GM18858 (cell line): ENCODE results near the gene SLU7.

Source experiments
- ATAC-seq: cut with Tn5 transposase; IDR thresholded peaks from one replicate; pipeline ENCODE4 v1.9.1; 2021; ENCODE audit not compliant: unreplicated experiment

Gene SLU7

GRCh38 chr5:160420331-160420610 is 1.4 kb upstream of the SLU7 start:
- ATAC-seq, result no peak

GRCh38 chr5:160419458-160420330 is 813 bp upstream of the SLU7 start:
- no peak for ATAC-seq

- ATAC-seq, result peak; percentile 78
These were observed 19.2 kb downstream of the SLU7 start, which contains the start of gene FAM200C for GRCh38 chr5:160399402-160400353. Gene FAM200C, minus strand, starts transcription at chr5:160400054. Its CDS starts 4,564 bp downstream, at chr5:160395490.

DNA sequence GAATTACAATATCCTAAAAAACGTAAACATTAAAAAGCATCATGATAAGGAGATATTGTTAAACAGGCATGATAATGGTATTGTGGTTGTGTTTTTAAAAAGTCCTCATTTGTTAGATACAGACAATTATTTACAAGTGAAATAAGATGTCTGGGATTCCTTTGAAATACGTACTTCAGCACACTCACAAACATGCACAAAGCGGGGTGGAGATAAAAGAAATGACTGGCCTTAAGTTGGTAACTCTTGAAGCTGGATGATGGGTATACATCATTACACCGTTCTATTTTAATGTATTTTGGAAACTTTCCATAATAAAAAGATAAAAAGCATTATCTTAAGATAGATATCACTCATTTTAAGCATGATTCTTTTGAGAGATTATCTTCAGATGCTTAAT is 20.1 kb downstream of the SLU7 start:
- ATAC-seq, result no peak

DNA sequence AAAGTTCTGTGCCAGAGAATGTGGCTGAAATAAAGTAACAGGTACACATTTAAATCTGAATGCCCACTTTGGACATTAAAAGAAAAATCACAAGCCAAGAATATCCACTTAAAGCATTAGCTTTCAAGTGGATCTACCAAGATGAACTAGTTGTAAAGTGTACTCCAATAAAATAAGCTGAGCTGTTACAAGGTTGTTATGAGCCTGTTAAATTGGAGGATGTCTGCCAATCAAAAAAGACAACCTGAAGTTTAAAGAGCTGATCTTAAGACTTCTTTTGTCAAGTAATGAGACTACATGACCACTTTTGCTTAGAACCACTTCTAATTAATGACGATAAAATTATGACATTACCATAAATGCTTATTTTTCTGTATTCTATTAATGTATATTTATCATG is 21.4 kb downstream of the SLU7 start:
- no peak for ATAC-seq

GRCh38 chr5:160395111-160395510 is 23.8 kb downstream of the SLU7 start:
- no peak for ATAC-seq

DNA sequence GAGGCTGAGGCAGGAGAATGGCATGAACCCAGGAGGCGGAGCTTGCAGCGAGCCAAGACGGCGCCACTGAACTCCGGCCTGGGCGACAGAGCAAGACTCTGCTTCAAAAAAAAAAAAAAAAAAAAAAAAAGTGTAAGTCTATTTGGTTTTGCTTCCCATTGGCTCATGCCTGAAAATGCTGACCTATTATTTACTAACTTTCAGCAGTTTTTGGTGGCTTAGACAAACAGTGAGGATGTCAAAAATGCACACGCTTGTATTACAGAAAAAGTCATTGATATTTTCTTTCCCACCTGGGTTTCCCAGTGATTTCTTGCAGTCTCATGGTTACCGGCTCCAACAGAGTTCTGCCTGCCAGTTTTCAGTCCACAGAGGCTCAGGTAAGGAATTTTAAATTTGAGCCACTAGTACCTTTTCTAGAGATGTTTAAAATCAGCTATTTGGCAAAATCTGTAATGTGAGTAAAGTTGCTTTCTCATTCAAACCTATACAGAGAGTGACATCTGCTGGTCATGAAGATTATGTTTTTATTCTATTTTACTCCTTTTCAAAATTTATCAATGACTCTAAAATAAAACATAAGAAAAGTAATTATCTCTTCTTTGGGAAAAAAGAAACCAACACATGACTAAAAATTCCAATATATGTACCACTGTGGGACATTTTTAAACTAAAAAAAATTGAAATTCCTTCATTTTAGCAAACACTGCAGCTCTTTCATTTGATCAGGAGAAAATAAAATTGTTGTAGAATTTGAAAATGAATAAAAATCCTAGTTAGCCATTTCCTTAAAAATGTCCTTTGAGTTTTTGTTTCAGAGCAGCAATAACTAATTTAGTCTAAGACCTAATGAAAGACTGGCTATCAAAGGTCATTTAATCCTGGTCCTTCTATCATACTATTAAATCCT is 27.8 kb downstream of the SLU7 start:
- ATAC-seq, result no peak

GRCh38 chr5:160387445-160387844 is 31.4 kb downstream of the SLU7 start:
- ATAC-seq, result no peak

GRCh38 chr5:160385496-160385895 is 33.4 kb downstream of the SLU7 start:
- no peak for ATAC-seq

DNA sequence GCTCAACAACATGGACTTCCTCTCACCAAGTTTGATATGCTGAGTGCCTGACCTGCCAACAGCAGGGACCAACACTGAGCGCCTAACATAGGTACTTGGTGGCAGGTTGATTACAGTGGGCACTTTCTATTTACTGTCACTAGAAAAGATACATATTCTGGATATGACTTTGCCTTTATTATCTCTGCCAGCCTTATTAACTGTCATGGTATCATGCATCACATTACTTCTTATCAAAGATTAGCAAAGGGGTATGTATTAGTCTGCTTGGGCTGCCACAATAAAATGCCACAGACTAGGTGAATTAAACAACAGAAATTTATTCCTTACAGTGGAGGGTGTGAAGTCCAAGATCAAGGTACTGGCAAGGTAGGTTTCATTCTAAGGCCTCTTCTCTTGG is 34.2 kb downstream of the SLU7 start:
- ATAC-seq, result no peak

- no peak for ATAC-seq
These were observed 36.5 kb downstream of the SLU7 start for GRCh38 chr5:160382346-160382745.

DNA sequence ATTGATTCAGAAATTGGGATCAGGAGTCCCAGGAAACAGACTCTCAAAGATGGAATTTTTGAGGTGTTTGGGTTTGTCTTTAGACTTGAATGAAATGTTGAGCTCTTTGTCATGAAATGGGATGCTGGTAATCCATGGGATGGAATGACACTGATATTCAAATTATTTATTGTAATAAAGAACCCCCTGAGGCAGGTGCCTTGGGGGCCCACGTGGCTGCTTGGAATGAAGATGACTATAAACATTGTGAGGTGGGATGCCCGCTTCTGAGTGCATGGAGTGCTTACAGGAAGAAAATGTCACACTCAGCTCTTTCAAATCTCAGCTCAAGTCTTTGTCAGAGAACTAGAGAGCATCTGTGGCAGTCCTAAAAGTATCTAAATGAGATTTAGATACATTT is 38.8 kb downstream of the SLU7 start:
- ATAC-seq, result no peak

DNA sequence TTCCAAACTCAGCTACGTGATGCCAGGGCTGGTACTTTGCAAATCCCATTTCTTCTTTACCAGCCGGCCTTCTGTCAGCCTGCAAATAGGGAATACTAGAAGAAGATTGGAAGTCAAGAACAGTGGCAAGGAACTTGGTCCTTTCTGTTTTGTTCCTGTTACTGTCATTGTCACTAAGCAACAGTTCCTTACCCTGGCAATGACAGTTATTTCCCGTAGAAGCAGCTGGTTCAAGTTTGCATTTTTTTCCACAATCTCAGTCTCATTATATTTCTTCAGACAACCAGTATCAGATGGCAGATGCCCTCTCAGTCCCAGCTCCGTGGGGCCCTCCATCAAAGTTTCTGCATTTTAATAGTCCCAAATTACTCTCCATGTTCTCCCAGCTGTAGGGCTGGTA is 39.4 kb downstream of the SLU7 start:
- no peak for ATAC-seq

DNA sequence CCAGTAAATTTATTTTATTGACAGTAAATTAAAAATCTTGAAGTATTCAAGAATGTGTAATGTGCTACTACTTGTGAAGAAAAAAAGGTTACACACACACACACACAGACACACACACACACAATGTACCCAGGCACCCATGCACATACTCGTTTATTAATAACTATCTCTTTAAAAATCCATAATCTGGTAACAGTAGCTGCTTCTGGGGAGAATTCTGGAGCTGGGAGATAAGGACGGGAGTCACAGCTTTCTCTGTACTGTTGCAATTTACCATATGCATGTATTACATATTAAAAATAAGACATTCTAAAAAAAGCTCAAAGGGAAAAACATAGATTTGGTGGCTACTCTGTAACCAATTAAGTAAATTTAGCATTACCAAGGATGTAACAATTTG is 40.6 kb downstream of the SLU7 start:
- no peak for ATAC-seq

DNA sequence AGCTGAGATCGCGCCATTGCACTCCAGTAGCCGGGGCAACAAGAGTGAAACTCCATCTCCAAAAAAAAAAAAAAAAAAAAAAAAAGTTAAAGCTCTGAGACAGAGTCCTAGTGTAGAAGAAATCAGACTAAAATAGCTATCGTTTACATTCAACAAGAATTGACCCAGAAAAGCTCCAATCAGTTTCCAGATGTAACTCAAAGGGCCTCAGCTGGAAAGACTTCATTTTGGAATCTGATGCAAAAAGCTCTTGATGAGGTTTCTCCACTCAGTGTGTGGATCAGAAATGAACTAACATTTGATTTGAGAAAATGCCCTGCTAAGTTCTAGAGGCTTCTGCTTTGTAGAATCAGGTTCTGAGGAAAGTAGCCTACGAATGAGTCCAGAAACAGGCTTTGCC is 41.2 kb downstream of the SLU7 start:
- no peak for ATAC-seq

GRCh38 chr5:160376416-160376815 is 42.5 kb downstream of the SLU7 start:
- no peak for ATAC-seq

DNA sequence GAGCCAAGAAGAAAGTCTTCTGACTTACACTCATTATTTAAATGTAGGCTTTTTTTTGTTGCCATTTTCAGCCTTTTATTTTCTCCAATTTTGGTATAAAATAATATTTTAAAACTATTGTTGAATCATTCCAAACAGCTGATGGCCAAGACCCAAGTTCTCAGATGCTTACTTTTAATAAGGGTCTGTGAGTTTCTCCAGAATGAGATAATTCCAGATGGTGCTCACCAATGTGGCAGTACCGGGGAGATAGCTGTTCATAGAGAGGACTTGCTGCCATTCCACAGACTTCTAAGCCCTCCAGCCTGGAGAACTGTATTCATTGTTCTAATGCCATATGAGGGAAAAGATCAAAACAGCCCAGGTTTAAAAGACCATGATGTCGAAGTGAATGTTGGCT is 43.2 kb downstream of the SLU7 start:
- no peak for ATAC-seq

GRCh38 chr5:160375166-160375565 is 43.7 kb downstream of the SLU7 start:
- ATAC-seq, result no peak

DNA sequence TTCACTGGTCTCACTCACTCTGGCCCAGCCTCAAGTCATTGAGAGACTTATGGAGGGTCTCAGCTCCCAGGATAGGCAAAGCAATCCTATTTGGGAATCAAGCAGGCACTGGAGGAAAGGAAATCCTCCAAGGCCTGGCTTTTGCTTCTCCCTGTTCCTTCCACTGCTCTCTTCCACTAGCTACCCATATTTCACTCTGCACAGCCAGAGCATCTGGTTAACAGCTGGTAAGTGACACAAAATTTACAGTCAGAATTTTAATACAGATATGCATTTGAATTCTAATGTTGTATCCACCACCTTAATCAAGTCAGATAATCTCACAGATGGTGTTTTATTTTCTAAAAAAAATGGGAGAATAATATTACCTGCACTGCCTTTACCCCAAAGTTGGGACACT is 47.6 kb downstream of the SLU7 start:
- ATAC-seq, result no peak

DNA sequence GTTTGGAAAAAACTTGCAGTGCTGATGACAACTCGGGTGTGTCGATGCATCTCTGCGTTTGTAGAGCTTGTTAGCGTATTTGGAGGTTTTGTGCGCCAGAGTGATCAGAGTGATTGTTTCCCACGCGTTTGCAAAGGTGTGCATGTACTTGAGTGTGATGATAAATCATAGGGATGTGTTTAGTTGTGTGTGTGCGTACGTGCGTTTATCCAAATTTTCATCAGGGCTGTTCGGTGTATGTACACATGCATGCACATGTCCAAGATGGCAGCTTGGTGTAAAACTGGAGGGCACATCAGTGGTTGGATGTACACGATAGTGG is 48.2 kb downstream of the SLU7 start:
- ATAC-seq, result no peak

DNA sequence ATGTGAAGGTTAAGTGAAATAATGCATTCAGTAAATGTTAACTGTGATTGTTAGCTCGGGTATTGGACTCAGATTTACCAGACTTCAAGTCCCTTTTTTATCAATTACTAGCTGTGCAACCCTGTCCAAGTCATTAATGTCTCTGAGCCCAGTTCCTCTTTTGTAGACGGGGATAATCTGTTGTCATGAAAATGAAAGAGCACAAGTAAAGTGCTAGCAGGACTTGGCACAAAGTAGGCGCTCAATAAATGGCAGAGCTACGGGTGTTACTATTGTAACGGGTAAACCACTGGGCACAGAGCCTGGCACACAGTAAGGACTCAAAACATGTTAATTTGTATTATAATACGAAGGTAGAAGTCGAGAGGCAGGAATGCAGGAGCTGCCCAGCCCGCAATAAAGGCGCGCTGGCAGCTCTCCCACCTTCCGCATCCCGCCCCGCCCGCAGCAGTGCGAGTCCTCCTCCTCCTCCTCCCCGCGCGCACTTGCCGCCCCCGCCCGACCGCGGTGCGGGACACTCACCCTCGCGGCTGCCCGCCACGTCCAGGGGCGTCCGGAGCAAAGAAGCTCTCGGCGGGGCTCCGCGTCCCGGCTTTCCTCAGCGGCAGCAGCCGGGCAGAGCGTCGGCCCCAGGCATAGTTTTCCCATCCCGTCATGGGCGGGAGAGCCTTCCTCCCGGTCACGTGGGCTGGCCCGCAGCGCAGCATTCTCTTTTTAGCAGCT is 48.7 kb downstream of the SLU7 start, which contains the start of gene C1QTNF2:
TSS of gene C1QTNF2 (minus strand) at position 637 of the 723 bp plus-strand sequence. CDS start 15,615 bp downstream, outside the sequence.
- ATAC-seq, result no peak
